HCT116 (cell line): ENCODE results near the gene FAM181B. TPM values are rescaled to one million over a fixed set of nuclear protein-coding genes. Genes with fewer than 3 reads are reported as not detected.

Experiments
- ATAC-seq: fragments of 200-7000 bp; cut with Tn5 transposase; 2 replicates; pipeline ENCODE4 v1.9.1; 2020; ENCODE audit warnings: mild to moderate bottlenecking, moderate library complexity
- BruUV-seq: library from RNA; stranded (reverse); fragments of 400-500 nt; replicated peaks from 2 replicates; lab custom pipeline; 2021; lab: Mats Ljungman, UMichigan
- CTCF ChIA-PET: fragments of 300-600 bp; sonication (Branson Sonifier 250); formaldehyde crosslinking; loops from one replicate; lab custom pipeline; 2021; ENCODE audit warnings: antibody characterized with exemption; lab: Charles Lee
- POLR2A ChIA-PET: fragments of 300-600, 350-600 bp; sonication (Branson Sonifier 250); formaldehyde crosslinking; loops from one replicate; lab custom pipeline; 2021; ENCODE audit warnings: antibody characterized with exemption; lab: Charles Lee
- RAD21 ChIA-PET, 2 experiments: fragments of 300-600 bp; sonication (Branson Sonifier 250); formaldehyde crosslinking; loops; one replicate each; lab custom pipeline; 2023; ENCODE audit warnings: low total read pairs in 2 of 2; ENCODE audit not compliant: uncharacterized antibody in 2 of 2, unreplicated experiment in 2 of 2, low non-redundant PET in 1 of 2; lab: Charles Lee
- DNase-seq: peaks from one replicate; pipeline ENCODE4 v3.0.0-alpha.2; 2010; ENCODE audit warnings: low read depth, low spot score
- H2AFZ ChIP-seq: fragments of 200-600 bp; shearing (Covaris generic), sonication (generic); 2 replicates; pipeline ENCODE4 v1.6.1; 2017; ENCODE audit warnings: low read depth, mixed run types, mixed read lengths, antibody characterized with exemption, low read length; ENCODE audit not compliant: poor library complexity, severe bottlenecking
- H3K27ac ChIP-seq: 2 replicates; pipeline ENCODE4 v1.5.1; 2012; ENCODE audit warnings: low read depth, low read length
- H3K27me3 ChIP-seq: fragments of 200-600 bp; sonication (generic); 2 replicates; pipeline ENCODE4 v1.6.1; 2016; ENCODE audit warnings: mixed run types, low read length, mixed read lengths; ENCODE audit not compliant: insufficient read depth
- H3K36me3 ChIP-seq, 2 experiments: fragments of 200-500 bp in 1 of 2; fragments of 200-600 bp in 1 of 2; sonication (Bioruptor generic) in 1 of 2; sonication (generic) in 1 of 2; 2 replicates each; pipeline versions ENCODE4 v1.5.1 to v1.6.1; 2014 to 2016; ENCODE audit warnings: low read length in 2 of 2, inconsistent platforms in 1 of 2, mixed read lengths in 1 of 2, mixed run types in 1 of 2; ENCODE audit not compliant: insufficient read depth in 2 of 2, control insufficient read depth in 1 of 2
- H3K4me1 ChIP-seq, 2 experiments: fragments of 200-600 bp in 1 of 2; sonication (generic) in 1 of 2; 2 replicates each; pipeline versions ENCODE4 v1.5.1 to v1.6.1; 2012 to 2017; ENCODE audit warnings: low read length in 2 of 2, inconsistent platforms in 1 of 2, mild to moderate bottlenecking in 1 of 2, mixed read lengths in 1 of 2, mixed run types in 1 of 2, moderate library complexity in 1 of 2; ENCODE audit not compliant: insufficient read depth in 2 of 2, control insufficient read depth in 1 of 2
- H3K4me2 ChIP-seq: fragments of 200-600 bp; sonication (generic); 2 replicates; pipeline ENCODE4 v1.6.1; 2017; ENCODE audit warnings: mixed run types, low read length, mixed read lengths
- H3K4me3 ChIP-seq, 2 experiments: fragments of 200-600 bp in 1 of 2; sonication (generic) in 1 of 2; replicated peaks in 1 of 2; 2 replicates each; pipeline ENCODE4 v1.5.1; 2011 to 2016; ENCODE audit warnings: low read length in 2 of 2, control low read depth in 1 of 2, low read depth in 1 of 2, mild to moderate bottlenecking in 1 of 2, mixed read lengths in 1 of 2, mixed run types in 1 of 2
- H3K79me2 ChIP-seq: fragments of 200-600 bp; sonication (generic); 2 replicates; pipeline ENCODE4 v1.6.1; 2017; ENCODE audit warnings: mild to moderate bottlenecking, mixed run types, low read length, moderate library complexity, mixed read lengths; ENCODE audit not compliant: insufficient read depth
- H3K9ac ChIP-seq: fragments of 200-600 bp; sonication (generic); 2 replicates; pipeline ENCODE4 v1.6.1; 2016; ENCODE audit warnings: low read length, mixed read lengths
- H3K9me2 ChIP-seq: fragments of 200-600 bp; sonication (generic), shearing (Covaris generic); 2 replicates; pipeline ENCODE4 v1.6.1; 2017; ENCODE audit warnings: mixed run types, mild to moderate bottlenecking, moderate library complexity; ENCODE audit not compliant: insufficient read depth
- H3K9me3 ChIP-seq, 2 experiments: fragments of 200-500 bp in 1 of 2; fragments of 200-600 bp in 1 of 2; sonication (Bioruptor generic) in 1 of 2; sonication (generic) in 1 of 2; 2 replicates each; pipeline ENCODE4 v1.6.1; 2014 to 2017; ENCODE audit warnings: low read length in 2 of 2, mixed read lengths in 2 of 2, inconsistent platforms in 1 of 2, low read depth in 1 of 2, mild to moderate bottlenecking in 1 of 2, mixed run types in 1 of 2, moderate library complexity in 1 of 2; ENCODE audit not compliant: control insufficient read depth in 1 of 2, insufficient read depth in 1 of 2
- H4K20me1 ChIP-seq: fragments of 200-600 bp; sonication (generic), shearing (Covaris generic); 2 replicates; pipeline ENCODE4 v1.6.1; 2017; ENCODE audit warnings: mixed run types, mild to moderate bottlenecking, moderate library complexity; ENCODE audit not compliant: insufficient read depth
- CEBPB ChIP-seq: IDR thresholded peaks from 2 replicates; pipeline ENCODE4 v1.6.1; 2012; ENCODE audit warnings: low read depth
- EGR1 ChIP-seq: IDR thresholded peaks from 2 replicates; pipeline ENCODE4 v1.6.1; 2012; ENCODE audit warnings: low read depth
- ELF1 ChIP-seq: IDR thresholded peaks from 2 replicates; pipeline ENCODE4 v1.6.1; 2012; ENCODE audit warnings: low read depth, borderline replicate concordance
- FOSL1 ChIP-seq: IDR thresholded peaks from 2 replicates; pipeline ENCODE4 v1.6.1; 2012; ENCODE audit warnings: low read depth
- JUND ChIP-seq: IDR thresholded peaks from 2 replicates; pipeline ENCODE4 v1.6.1; 2012
- POLR2A ChIP-seq: IDR thresholded peaks from 2 replicates; pipeline ENCODE4 v1.7.0; 2011; ENCODE audit warnings: borderline replicate concordance; ENCODE audit not compliant: insufficient read depth, insufficient read length; ENCODE audit errors: extremely low read depth
- YY1 ChIP-seq: IDR thresholded peaks from 2 replicates; pipeline ENCODE4 v1.6.1; 2011; ENCODE audit warnings: low read length, low read depth, moderate library complexity, mild to moderate bottlenecking; ENCODE audit not compliant: insufficient replicate concordance; ENCODE audit errors: extremely low read depth
- ZFX ChIP-seq: fragments of 450-650 bp; IDR thresholded peaks from 2 replicates; pipeline ENCODE4 v1.6.1; 2017
- ZNF274 ChIP-seq: fragments of 200-500 bp; sonication (Bioruptor generic); IDR thresholded peaks from 2 replicates; pipeline ENCODE4 v1.6.1; 2014; ENCODE audit warnings: mild to moderate bottlenecking, low read depth, low read length, inconsistent platforms
- intact Hi-C: fragments of 100-400 bp; cut with micrococcal nuclease; formaldehyde crosslinking; loops from 2 replicates; pipeline ENCODE4 v1.10.0; 2022
- total RNA-seq: library from RNA; stranded (reverse); gene quantifications from one replicate; pipeline ENCODE4 v1.2.1, GENCODE V29; 2021; ENCODE audit not compliant: unreplicated experiment
- TF ChIP-seq, protein P1 (sequence below): IDR thresholded peaks from 2 replicates; pipeline ENCODE4 v1.6.1; 2011; ENCODE audit warnings: mild to moderate bottlenecking, low read length, moderate library complexity; ENCODE audit not compliant: insufficient replicate concordance; ENCODE audit errors: extremely low read depth

Gene FAM181B
- total RNA-seq, 1 experiment from 2014 or later, result not detected

DNA sequence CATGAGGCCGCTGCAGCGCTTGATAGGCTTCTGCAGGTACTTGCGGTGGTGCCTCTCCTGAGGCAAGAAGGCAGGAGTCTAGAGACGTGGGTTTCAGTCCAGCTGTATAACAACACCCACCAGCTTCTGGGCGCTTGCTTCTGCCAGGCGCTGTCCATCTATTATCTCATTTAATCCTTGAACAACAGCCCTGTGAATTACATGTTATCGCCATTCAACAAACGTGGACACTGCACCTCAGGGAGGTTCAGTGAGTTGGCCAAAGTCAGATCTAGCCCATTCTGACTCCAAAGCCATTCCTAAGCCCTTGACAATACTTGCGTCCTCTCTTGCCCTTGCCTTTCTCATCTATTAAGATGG, 436 bp upstream of the FAM181B start:
- H3K9ac ChIP-seq, result no peak overlapping the region
- no TSS peak for BruUV-seq
- H2AFZ ChIP-seq, result no peak overlapping the region
- no peaks in the 10 kb centered on the region for H4K20me1 ChIP-seq
- H3K4me1 ChIP-seq, result no peaks in the 10 kb centered on the region
- no peak overlapping the region for H3K27ac ChIP-seq
- ChIA-PET CTCF (no interaction called here), RAD21 (no interaction called here), POLR2A (no interaction called here)
- no peak for TF ChIP-seq ELF1
- no peak for TF ChIP-seq CEBPB
- TF ChIP-seq, protein P1, sequence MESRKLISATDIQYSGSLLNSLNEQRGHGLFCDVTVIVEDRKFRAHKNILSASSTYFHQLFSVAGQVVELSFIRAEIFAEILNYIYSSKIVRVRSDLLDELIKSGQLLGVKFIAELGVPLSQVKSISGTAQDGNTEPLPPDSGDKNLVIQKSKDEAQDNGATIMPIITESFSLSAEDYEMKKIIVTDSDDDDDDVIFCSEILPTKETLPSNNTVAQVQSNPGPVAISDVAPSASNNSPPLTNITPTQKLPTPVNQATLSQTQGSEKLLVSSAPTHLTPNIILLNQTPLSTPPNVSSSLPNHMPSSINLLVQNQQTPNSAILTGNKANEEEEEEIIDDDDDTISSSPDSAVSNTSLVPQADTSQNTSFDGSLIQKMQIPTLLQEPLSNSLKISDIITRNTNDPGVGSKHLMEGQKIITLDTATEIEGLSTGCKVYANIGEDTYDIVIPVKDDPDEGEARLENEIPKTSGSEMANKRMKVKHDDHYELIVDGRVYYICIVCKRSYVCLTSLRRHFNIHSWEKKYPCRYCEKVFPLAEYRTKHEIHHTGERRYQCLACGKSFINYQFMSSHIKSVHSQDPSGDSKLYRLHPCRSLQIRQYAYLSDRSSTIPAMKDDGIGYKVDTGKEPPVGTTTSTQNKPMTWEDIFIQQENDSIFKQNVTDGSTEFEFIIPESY, result no peak
- H3K27me3 ChIP-seq, result peaks cover 19% of the 10 kb centered on the region; the same call in 1 of the 2 replicates
- no peak overlapping the region for H3K4me3 ChIP-seq
- DNase-seq (no peak), ATAC-seq (no peak)
- no peaks in the 10 kb centered on the region for H3K79me2 ChIP-seq
- H3K36me3 ChIP-seq, result no peaks in the 10 kb centered on the region
- intact Hi-C loops, result no loop called here
- no peak overlapping the region for H3K4me2 ChIP-seq
- H3K9me3 ChIP-seq, result no peaks in the 10 kb centered on the region
- H3K9me2 ChIP-seq, result no peaks in the 10 kb centered on the region

DNA sequence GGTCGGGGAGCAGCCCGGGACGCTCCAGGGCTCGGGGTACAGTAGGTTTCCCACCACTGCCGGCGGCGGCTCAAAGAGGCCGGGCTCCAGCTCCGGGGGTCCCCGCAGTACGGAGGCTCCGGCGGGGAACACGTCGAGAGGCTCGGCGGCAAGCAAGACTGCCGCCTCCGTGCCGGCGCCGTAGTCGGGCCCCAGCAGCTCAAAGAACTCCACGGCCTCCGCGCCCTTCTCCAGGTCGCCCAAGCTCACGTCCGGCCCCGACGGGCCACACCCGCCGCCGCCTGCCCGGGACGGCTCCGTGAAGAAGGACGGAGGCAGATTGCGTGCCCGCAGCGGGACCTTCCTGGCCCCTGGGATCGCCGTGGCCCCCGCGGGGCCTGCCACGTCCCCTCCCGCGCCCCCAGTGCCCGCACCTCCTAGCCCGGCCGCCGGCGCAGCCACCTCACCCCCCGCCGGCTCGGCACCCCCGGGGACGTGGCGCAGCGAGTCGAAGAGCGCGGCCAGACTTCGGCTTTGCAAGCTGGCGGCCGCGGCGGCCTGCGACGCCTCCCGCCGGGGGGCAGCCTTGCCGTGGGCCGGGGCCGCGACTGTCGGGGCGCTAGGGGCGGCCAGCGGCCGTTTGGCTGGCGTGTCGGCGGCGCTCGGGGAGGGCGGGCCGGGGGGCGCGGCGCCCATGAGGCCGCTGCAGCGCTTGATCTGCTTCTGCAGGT, 775 bp downstream of the FAM181B start:
- intact Hi-C loops, result no loop called here
- RAD21 ChIA-PET, result no interaction called here

More for the DNA sequence above, 775 bp downstream of the FAM181B start:
- no peak overlapping the region for H3K9ac ChIP-seq
- no peaks in the 10 kb centered on the region for H3K36me3 ChIP-seq
- H3K4me1 ChIP-seq, result no peaks in the 10 kb centered on the region
- H3K4me3 ChIP-seq, result no peak overlapping the region
- ATAC-seq (no peak), DNase-seq (no peak)
- no TSS peak for BruUV-seq
- ChIA-PET CTCF (no interaction called here), POLR2A (no interaction called here)
- H2AFZ ChIP-seq, result no peak overlapping the region
- TF ChIP-seq ZNF274 (no peak), YY1 (no peak), JUND (no peak), POLR2A (no peak), ZFX (no peak), EGR1 (no peak), FOSL1 (no peak)
- no peaks in the 10 kb centered on the region for H3K79me2 ChIP-seq
- no peak overlapping the region for H3K4me2 ChIP-seq
- H4K20me1 ChIP-seq, result no peaks in the 10 kb centered on the region
- no peak overlapping the region for H3K27ac ChIP-seq
- H3K9me2 ChIP-seq, result no peaks in the 10 kb centered on the region
- H3K9me3 ChIP-seq, result no peaks in the 10 kb centered on the region
- H3K27me3 ChIP-seq, result peaks cover 19% of the 10 kb centered on the region; the same call in 1 of the 2 replicates
